Lung (tissue), 12 donors: ENCODE data around the gene PODXL2. TPM values are rescaled to one million over a fixed set of nuclear protein-coding genes. Genes with fewer than 3 reads are reported as not detected.

Experiments
- ATAC-seq: fragments of 200-7000 bp; cut with Tn5 transposase; one replicate; pipeline ENCODE4 v1.9.1; 2020; ENCODE audit warnings: moderate number of reproducible peaks; ENCODE audit not compliant: insufficient read depth, low FRiP score
- DNase-seq, 3 donors: peaks; one replicate each; pipeline ENCODE4 v3.0.0-alpha.2; 2013 to 2017
- H3K27ac ChIP-seq, 2 donors: one replicate each; pipeline ENCODE4 v1.5.1; 2013; ENCODE audit warnings: mild to moderate bottlenecking in 2 of 2, moderate library complexity in 2 of 2, control low read depth in 1 of 2, inconsistent platforms in 1 of 2, low read depth in 1 of 2, low read length in 1 of 2
- H3K27me3 ChIP-seq, 3 donors: one replicate each; pipeline ENCODE4 v1.5.1; 2013; ENCODE audit warnings: low read length in 2 of 3; ENCODE audit not compliant: control insufficient read depth in 3 of 3, insufficient read depth in 3 of 3
- H3K36me3 ChIP-seq, 4 donors: one replicate each; pipeline ENCODE4 v1.5.1; 2013; ENCODE audit warnings: low read length in 4 of 4, mild to moderate bottlenecking in 1 of 4, moderate library complexity in 1 of 4; ENCODE audit not compliant: control insufficient read depth in 4 of 4, insufficient read depth in 4 of 4
- H3K4me1 ChIP-seq, 5 donors: one replicate each; pipeline ENCODE4 v1.5.1; 2013; ENCODE audit warnings: low read length in 5 of 5, mild to moderate bottlenecking in 2 of 5, moderate library complexity in 1 of 5; ENCODE audit not compliant: control insufficient read depth in 5 of 5, insufficient read depth in 5 of 5
- H3K4me3 ChIP-seq: one replicate; pipeline ENCODE4 v1.5.1; 2013; ENCODE audit warnings: mild to moderate bottlenecking, control low read depth, moderate library complexity
- H3K9ac ChIP-seq, 2 donors: one replicate each; pipeline ENCODE4 v1.5.1; 2013; ENCODE audit warnings: low read length in 2 of 2, control low read depth in 1 of 2; ENCODE audit not compliant: insufficient read depth in 1 of 2
- H3K9me3 ChIP-seq, 4 donors: one replicate each; pipeline ENCODE4 v1.5.1; 2013; ENCODE audit warnings: low read length in 3 of 4, mild to moderate bottlenecking in 1 of 4, moderate library complexity in 1 of 4; ENCODE audit not compliant: control insufficient read depth in 4 of 4, insufficient read depth in 3 of 4
- CTCF ChIP-seq: IDR thresholded peaks from 2 replicates; pipeline ENCODE4 v1.5.1; 2012; ENCODE audit warnings: mild to moderate bottlenecking; ENCODE audit errors: control extremely low read depth, extremely low read depth
- WGBS, 2 donors: extraction: QIAGEN DNeasy Blood & Tissue Kit; methylation state at CpG; one replicate each; pipeline ENCODE4 v1.1.7; 2013; 5-methylcytosine and 5-hydroxymethylcytosine counted together
- polyA plus RNA-seq, 2 donors: library from polyadenylated mRNA; stranded (reverse); fragments of 200-250 nt; gene quantifications; one replicate each; pipeline ENCODE4 v1.2.1, GENCODE V29; 2013
- total RNA-seq, 2 donors: library from RNA; depleted of rRNA in 1 of 2; stranded (reverse); fragments of >200 nt in 1 of 2; gene quantifications; one replicate each; pipeline ENCODE4 v1.2.1, GENCODE V29; 2014 to 2021
- donor health status: control.
- donor health status: control.
- donor health status: Bipolar disorder and iron deficiency.
- donor health status: healthy.
- donor health status: DM: yes; HTN: yes; CAD: no.

PODXL2 gene
- total and polyA plus RNA-seq, 4 donors: 3.1 to 7.3 (median 4.6) TPM

GRCh38 chr3:127661600-127661999 lies 32.6 kb downstream of the PODXL2 start:
- 95 to 98% methylated on average over 5 of the region's 5 CpGs for WGBS, 2 donors
- H3K9me3 ChIP-seq: no peaks in the 10 kb centered on the region

GRCh38 chr3:127662001-127662469 lies 33.0 kb downstream of the PODXL2 start:
- ATAC-seq (no peak), DNase-seq (peak in 1 of 3 donors; percentile 24)
- H3K9ac ChIP-seq: no peak overlapping the region
- H3K9me3 ChIP-seq: no peaks in the 10 kb centered on the region
- H3K4me1 ChIP-seq: no peaks in the 10 kb centered on the region
- TF ChIP-seq CTCF: no peak
- H3K27me3 ChIP-seq: no peaks in the 10 kb centered on the region
- H3K27ac ChIP-seq: peak overlapping the region in 1 of 2 donors; percentile 30
- no peak overlapping the region for H3K4me3 ChIP-seq
- 89 to 92% methylated on average over 11 of the region's 11 CpGs for WGBS, 2 donors
- no peaks in the 10 kb centered on the region for H3K36me3 ChIP-seq

More at GRCh38 chr3:127661600-127661999, 32.6 kb downstream of the PODXL2 start:
- no peaks in the 10 kb centered on the region for H3K27me3 ChIP-seq
- no peak for TF ChIP-seq CTCF
- H3K4me1 ChIP-seq: no peaks in the 10 kb centered on the region
- no peak overlapping the region for H3K9ac ChIP-seq
- no peak overlapping the region for H3K27ac ChIP-seq
- ATAC-seq (no peak), DNase-seq (no peak)
- no peak overlapping the region for H3K4me3 ChIP-seq
- H3K36me3 ChIP-seq: no peaks in the 10 kb centered on the region

GRCh38 chr3:127663151-127663550 lies 34.2 kb downstream of the PODXL2 start:
- Histone ChIP-seq H3K36me3 (no peaks in the 10 kb centered on the region), H3K27ac (no peak overlapping the region), H3K4me3 (no peak overlapping the region), H3K4me1 (no peaks in the 10 kb centered on the region), H3K9me3 (no peaks in the 10 kb centered on the region), H3K27me3 (no peaks in the 10 kb centered on the region), H3K9ac (no peak overlapping the region)
- WGBS, 2 donors: 87 to 92% methylated on average over 5 of the region's 5 CpGs
- DNase-seq (no peak), ATAC-seq (no peak)
- TF ChIP-seq CTCF: no peak

GRCh38 chr3:127665165-127665564 lies 36.2 kb downstream of the PODXL2 start:
- Histone ChIP-seq H3K9ac (no peak overlapping the region), H3K36me3 (no peaks in the 10 kb centered on the region), H3K4me3 (no peak overlapping the region), H3K27me3 (no peaks in the 10 kb centered on the region), H3K27ac (no peak overlapping the region), H3K9me3 (no peaks in the 10 kb centered on the region), H3K4me1 (no peaks in the 10 kb centered on the region)
- DNase-seq: no peak
- TF ChIP-seq CTCF: no peak
- ATAC-seq: no peak
- WGBS, 2 donors: 85 to 91% methylated on average over 2 of the region's 2 CpGs
